HepG2 (cell line): Measurements from ENCODE around the gene XAB2. TPM values are rescaled to one million over a fixed set of nuclear protein-coding genes. Genes with fewer than 3 reads are reported as not detected.

Experiments used
- ATAC-seq: fragments of 200-7000 bp; cut with Tn5 transposase; 3 replicates; pipeline ENCODE4 v1.9.1; 2020; ENCODE audit warnings: mild to moderate bottlenecking, moderate library complexity
- BruUV-seq: library from RNA; stranded (reverse); fragments of 400-500 nt; replicated peaks from 2 replicates; lab custom pipeline; 2021; lab: Mats Ljungman, UMichigan
- CTCF ChIA-PET: fragments of 300-600 bp; formaldehyde crosslinking; extraction: SDS; loops from one replicate; lab custom pipeline; 2021; ENCODE audit warnings: low total read pairs, inconsistent platforms, low intra/inter-chr PET ratio; lab: Yijun Ruan, JAX
- POLR2A ChIA-PET: fragments of 350-600 bp; sonication (Branson Sonifier 250); formaldehyde crosslinking; loops from one replicate; lab custom pipeline; 2020; ENCODE audit warnings: antibody characterized with exemption, inconsistent platforms; lab: Yijun Ruan, JAX
- DNase-seq: peaks from one replicate; pipeline ENCODE4 v3.0.0-alpha.2; 2015; ENCODE audit warnings: low spot score
- FAIRE-seq: peaks from 3 replicates; lab custom pipeline; 2011; peaks lifted over from hg19 to GRCh38; lab: Jason Lieb, UNC
- H2AFZ ChIP-seq: one replicate; pipeline ENCODE4 v1.6.1; 2011; ENCODE audit warnings: low read length, inconsistent platforms
- H3K27ac ChIP-seq: fragments of 300-600 bp; 3 replicates; pipeline ENCODE4 v1.8.0; 2011; ENCODE audit warnings: mixed run types, mild to moderate bottlenecking, mixed read lengths, low read length, inconsistent platforms; ENCODE audit not compliant: insufficient read depth; ENCODE audit errors: extremely low read length
- H3K27me3 ChIP-seq, 2 experiments: fragments of 200-600 bp in 1 of 2; 2 replicates in 1 of 2; 3 replicates in 1 of 2; pipeline versions ENCODE4 v1.6.0 to v1.8.0; 2011; ENCODE audit warnings: low read length in 2 of 2, mild to moderate bottlenecking in 2 of 2, moderate library complexity in 2 of 2, inconsistent platforms in 1 of 2; ENCODE audit not compliant: insufficient read depth in 2 of 2, control insufficient read depth in 1 of 2
- H3K36me3 ChIP-seq, 2 experiments: fragments of 200-600 bp in 1 of 2; replicated peaks in 1 of 2; 2 replicates in 1 of 2; 3 replicates in 1 of 2; pipeline versions ENCODE4 v1.5.1 to v1.8.0; 2011; ENCODE audit warnings: low read length in 2 of 2, inconsistent platforms in 1 of 2; ENCODE audit not compliant: insufficient read depth in 2 of 2, control insufficient read depth in 1 of 2
- H3K4me1 ChIP-seq: 2 replicates; pipeline ENCODE4 v1.5.1; 2012; ENCODE audit warnings: low read length, inconsistent platforms; ENCODE audit not compliant: insufficient read depth
- H3K4me2 ChIP-seq: 2 replicates; pipeline ENCODE4 v1.6.0; 2011; ENCODE audit warnings: low read depth, low read length, inconsistent platforms
- H3K4me3 ChIP-seq, 3 experiments: fragments of 200-600 bp in 1 of 3; sonication (generic), shearing (Covaris generic) in 1 of 3; replicated peaks in 1 of 3; 2 replicates each; pipeline ENCODE4 v1.5.1; 2011 to 2016; ENCODE audit warnings: low read length in 3 of 3, inconsistent platforms in 2 of 3, low read depth in 2 of 3, mild to moderate bottlenecking in 2 of 3, control low read depth in 1 of 3, mixed read lengths in 1 of 3; ENCODE audit not compliant: insufficient read depth in 1 of 3
- H3K79me2 ChIP-seq: one replicate; pipeline ENCODE4 v1.6.1; 2011; ENCODE audit warnings: low read length, inconsistent platforms; ENCODE audit not compliant: insufficient read depth
- H3K9ac ChIP-seq: 2 replicates; pipeline ENCODE4 v1.6.0; 2011; ENCODE audit warnings: mild to moderate bottlenecking, low read depth, low read length, inconsistent platforms; ENCODE audit not compliant: insufficient read depth
- H3K9me3 ChIP-seq: 2 replicates; pipeline ENCODE4 v1.5.1; 2012; ENCODE audit warnings: mild to moderate bottlenecking, low read length
- H4K20me1 ChIP-seq: 2 replicates; pipeline ENCODE4 v1.6.0; 2011; ENCODE audit warnings: inconsistent platforms, mild to moderate bottlenecking, low read length, moderate library complexity; ENCODE audit not compliant: insufficient read depth
- ARHGAP35 ChIP-seq: sonication (generic); formaldehyde crosslinking; IDR thresholded peaks from 2 replicates; pipeline ENCODE4 v1.9.0; 2022; ENCODE audit warnings: mild to moderate bottlenecking, inconsistent platforms, moderate library complexity, missing genetic modification reagents, borderline replicate concordance
- ELF1 ChIP-seq: sonication (generic); formaldehyde crosslinking; IDR thresholded peaks from 2 replicates; pipeline ENCODE4 v1.4.0; 2020; ENCODE audit warnings: missing genetic modification reagents
- ESRRA ChIP-seq: sonication (generic); formaldehyde crosslinking; IDR thresholded peaks from 2 replicates; pipeline ENCODE4 v1.5.1; 2020; ENCODE audit warnings: mild to moderate bottlenecking, low read depth, missing genetic modification reagents
- FOXO1 ChIP-seq: sonication (generic); formaldehyde crosslinking; IDR thresholded peaks from 2 replicates; pipeline ENCODE4 v1.4.0; 2020; ENCODE audit warnings: missing genetic modification reagents
- FOXO4 ChIP-seq: sonication (generic); formaldehyde crosslinking; conservative IDR thresholded peaks from 2 replicates; pipeline ENCODE4 v1.8.1; 2023; ENCODE audit warnings: missing genetic modification reagents
- KDM5A ChIP-seq: fragments of 200-600 bp; sonication (generic); IDR thresholded peaks from 2 replicates; pipeline ENCODE4 v1.7.0; 2018; ENCODE audit warnings: antibody characterized with exemption, mild to moderate bottlenecking, low read length, borderline replicate concordance
- MLXIP ChIP-seq: sonication (generic); formaldehyde crosslinking; IDR thresholded peaks from 2 replicates; pipeline ENCODE4 v1.9.0; 2021; ENCODE audit warnings: missing genetic modification reagents, borderline replicate concordance
- NR2F1 ChIP-seq, 2 experiments: fragments of 450-650 bp in 1 of 2; formaldehyde crosslinking in 1 of 2; IDR thresholded peaks; 2 replicates each; pipeline versions ENCODE4 v1.5.0 to v1.6.1; 2016 to 2020; ENCODE audit warnings: mild to moderate bottlenecking in 1 of 2, missing compliant biosample characterization in 1 of 2, missing genetic modification reagents in 1 of 2, moderate library complexity in 1 of 2
- RNF219 ChIP-seq: sonication (generic); formaldehyde crosslinking; IDR thresholded peaks from 2 replicates; pipeline ENCODE4 v1.5.0; 2020; ENCODE audit warnings: mild to moderate bottlenecking, missing genetic modification reagents
- TOE1 ChIP-seq: sonication (generic); formaldehyde crosslinking; IDR thresholded peaks from 2 replicates; pipeline ENCODE4 v1.4.0; 2020; ENCODE audit warnings: mild to moderate bottlenecking, missing genetic modification reagents
- ZBTB8A ChIP-seq: sonication (generic); formaldehyde crosslinking; IDR thresholded peaks from 2 replicates; pipeline ENCODE4 v1.4.0; 2020; ENCODE audit warnings: mild to moderate bottlenecking, low read depth, missing genetic modification reagents, borderline replicate concordance
- ZFP36L2 ChIP-seq: sonication (generic); formaldehyde crosslinking; IDR thresholded peaks from 2 replicates; pipeline ENCODE4 v1.4.0; 2020; ENCODE audit warnings: missing genetic modification reagents
- ZNF746 ChIP-seq: sonication (generic); formaldehyde crosslinking; IDR thresholded peaks from 2 replicates; pipeline ENCODE4 v1.8.0; 2022; ENCODE audit warnings: mild to moderate bottlenecking, missing genetic modification reagents
- ZNF780A ChIP-seq: sonication (generic); formaldehyde crosslinking; IDR thresholded peaks from 2 replicates; pipeline ENCODE4 v1.8.0; 2022; ENCODE audit warnings: mild to moderate bottlenecking, missing genetic modification reagents, moderate library complexity
- WGBS: methylation state at CpG from one replicate; pipeline ENCODE4 v1.1.6; 2017; ENCODE audit warnings: low lambda C conversion rate; 5-methylcytosine and 5-hydroxymethylcytosine counted together
- in situ Hi-C: cut with HindIII; loops from 2 replicates; pipeline ENCODE4 v1.10.0; 2017; ENCODE audit warnings: low pct_unique_long_range_greater_than_20kb; ENCODE audit not compliant: extremely low pct_ligation_motif_present
- intact Hi-C: fragments of 100-400 bp; cut with micrococcal nuclease; formaldehyde crosslinking; loops from one replicate; pipeline ENCODE4 v1.10.0; 2022; ENCODE audit not compliant: unreplicated experiment
- polyA plus RNA-seq, 8 experiments: library from polyadenylated mRNA; depleted of rRNA in 3 of 8; stranded (reverse) in 7 of 8; unstranded in 1 of 8; fragments of >200 nt; fragmentation: Illumina TruSeq in 4 of 8; extraction: Trizol in 4 of 8; gene quantifications; 2 replicates each; pipeline versions ENCODE4 v1.2.1 to v1.2.3, GENCODE V29; 2011 to 2016; ENCODE audit warnings: low read depth in 4 of 8, missing spikeins in 1 of 8, mixed read lengths in 1 of 8; ENCODE audit not compliant: insufficient read depth in 1 of 8
- total RNA-seq, 5 experiments: library from RNA; depleted of rRNA; stranded (reverse); fragments of >200 nt; fragmentation: Illumina TruSeq; extraction: Trizol; gene quantifications; 2 replicates each; pipeline ENCODE4 v1.2.3, GENCODE V29; 2016; ENCODE audit warnings: low read depth in 1 of 5
- TF ChIP-seq, protein P1 (sequence below): sonication (generic); formaldehyde crosslinking; IDR thresholded peaks from 2 replicates; pipeline ENCODE4 v1.5.0; 2020; ENCODE audit warnings: mild to moderate bottlenecking, missing genetic modification reagents

XAB2 gene
- total and polyA plus RNA-seq, 2 of the 13 experiments (the other 11 are each of a cell fraction or from before 2014, with no cell fraction given): 6.2 to 23.9 TPM

DNA sequence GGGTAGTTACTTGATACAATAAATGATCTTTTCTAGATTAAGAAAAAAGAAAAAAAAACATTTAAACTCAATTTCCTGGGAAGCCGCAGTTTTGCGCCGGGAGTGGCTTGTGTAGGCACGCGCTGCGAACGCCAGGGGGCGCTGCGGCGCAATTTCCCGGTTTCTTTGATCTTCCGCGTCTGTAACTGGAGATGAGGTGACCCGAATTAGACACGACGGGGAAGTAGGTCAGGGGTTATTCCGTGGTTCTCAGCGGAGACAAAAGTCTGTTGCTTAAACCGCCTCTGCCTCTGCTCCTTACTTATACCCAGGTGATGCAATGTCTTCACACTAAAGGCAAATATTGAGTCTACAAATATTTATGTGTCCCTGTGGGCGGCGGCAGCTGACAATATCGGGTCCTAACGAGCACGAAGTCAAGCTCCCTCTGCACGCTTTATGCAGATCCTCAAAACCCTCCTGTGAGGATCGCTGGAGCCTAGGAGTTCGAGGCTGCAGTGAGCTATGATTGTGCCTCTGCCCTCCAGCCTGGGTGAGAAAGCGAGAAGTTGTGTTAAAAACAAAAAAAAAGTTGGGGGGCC is 22.8 kb upstream of the XAB2 start:
- no peaks in the 10 kb centered on the region for H3K9me3 ChIP-seq
- no peak overlapping the region for H2AFZ ChIP-seq
- intact Hi-C loops (loop anchor here (1.0 kb wide), 2 partner anchors 29 to 115 kb away; no protein-coding TSS in a partner anchor), in situ Hi-C loops (no loop called here)
- CTCF ChIA-PET: interaction anchor here (1.4 to 2.3 kb wide), 3 partner anchors 26 to 148 kb away, joined by 6 to 34 read pairs (median 7); partner anchors contain the start of gene TRAPPC5
- ATAC-seq (peak; percentile 88), DNase-seq (peak; percentile 96), FAIRE-seq (peak; percentile 93)
- H3K4me3 ChIP-seq: peak overlapping the region in 1 of 3 experiments; percentile 31; a peak in 1 of 6 replicates
- no peaks in the 10 kb centered on the region for H3K27me3 ChIP-seq
- 2% methylated on average over 28 of the region's 28 CpGs for WGBS
- BruUV-seq: no TSS peak
- H3K36me3 ChIP-seq: no peaks in the 10 kb centered on the region
- H4K20me1 ChIP-seq: no peaks in the 10 kb centered on the region
- POLR2A ChIA-PET: interaction anchor here (0.6 to 1.1 kb wide), 5 partner anchors 11 to 566 kb away, joined by 3 to 7 read pairs (median 4); partner anchors contain the start of genes CAMSAP3, PET100 and XAB2
- H3K4me1 ChIP-seq: peaks cover 17% of the 10 kb centered on the region
- no peaks in the 10 kb centered on the region for H3K79me2 ChIP-seq
- no peak overlapping the region for H3K9ac ChIP-seq
- peak overlapping the region; percentile 58 for H3K27ac ChIP-seq
- peak overlapping the region; percentile 66 for H3K4me2 ChIP-seq
- TF ChIP-seq NR2F1 (CRISPR knock-in tag; IDR thresholded peaks at IDR 0.05): peak; percentile 74 to 81
- TF ChIP-seq, protein P1, sequence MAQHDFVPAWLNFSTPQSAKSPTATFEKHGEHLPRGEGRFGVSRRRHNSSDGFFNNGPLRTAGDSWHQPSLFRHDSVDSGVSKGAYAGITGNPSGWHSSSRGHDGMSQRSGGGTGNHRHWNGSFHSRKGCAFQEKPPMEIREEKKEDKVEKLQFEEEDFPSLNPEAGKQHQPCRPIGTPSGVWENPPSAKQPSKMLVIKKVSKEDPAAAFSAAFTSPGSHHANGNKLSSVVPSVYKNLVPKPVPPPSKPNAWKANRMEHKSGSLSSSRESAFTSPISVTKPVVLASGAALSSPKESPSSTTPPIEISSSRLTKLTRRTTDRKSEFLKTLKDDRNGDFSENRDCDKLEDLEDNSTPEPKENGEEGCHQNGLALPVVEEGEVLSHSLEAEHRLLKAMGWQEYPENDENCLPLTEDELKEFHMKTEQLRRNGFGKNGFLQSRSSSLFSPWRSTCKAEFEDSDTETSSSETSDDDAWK (CRISPR knock-in tag): no peak
- no peak for TF ChIP-seq RNF219 (CRISPR knock-in tag)
- no peak for TF ChIP-seq ZBTB8A (CRISPR knock-in tag)
- no peak for TF ChIP-seq FOXO4
- no peak for TF ChIP-seq MLXIP (CRISPR knock-in tag)
- peak; percentile 79 for TF ChIP-seq ELF1 (CRISPR knock-in tag)
- TF ChIP-seq TOE1: no peak
- TF ChIP-seq ZFP36L2 (CRISPR knock-in tag): no peak
- 0 out of 2 replicates have a peak, but pooled peaks have one; percentile 31 for TF ChIP-seq ZNF780A (CRISPR knock-in tag)
- no peak for TF ChIP-seq KDM5A
- no peak for TF ChIP-seq ESRRA (CRISPR knock-in tag)
- peak; percentile 88 for TF ChIP-seq FOXO1 (CRISPR knock-in tag)
- no peak for TF ChIP-seq ARHGAP35 (CRISPR knock-in tag)
- peak; percentile 40; the same call in 1 of the 2 replicates for TF ChIP-seq ZNF746 (CRISPR knock-in tag)
